Fibroblast of villous mesenchyme (primary cell): ENCODE measurements around the gene GRM4. TPM values are rescaled to one million over a fixed set of nuclear protein-coding genes. Genes with fewer than 3 reads are reported as not detected.
A peak's percentile ranks its signal among the peaks of the same experiment; 100 is the strongest.

ENCODE experiments used
- DNase-seq: peaks from one replicate; pipeline ENCODE4 v3.0.0-alpha.2; 2010; ENCODE audit warnings: low read depth
- H3K4me3 ChIP-seq: 2 replicates; pipeline ENCODE4 v1.5.1; 2011; ENCODE audit warnings: low read depth, mild to moderate bottlenecking, low read length
- CTCF ChIP-seq: IDR thresholded peaks from 2 replicates; pipeline ENCODE4 v1.5.1; 2012; ENCODE audit warnings: low read depth, mild to moderate bottlenecking, low read length; ENCODE audit not compliant: insufficient read depth
- total RNA-seq: library from RNA; depleted of rRNA; stranded (reverse); fragments of >200 nt; gene quantifications from 2 replicates; pipeline ENCODE4 v1.2.3, GENCODE V29; 2012

The GRM4 gene
- total RNA-seq, 1 donor = under 0.01 TPM

GRCh38 chr6:33996120-33996475 lies 149.8 kb downstream of the GRM4 start:
- TF ChIP-seq CTCF = no peak
- DNase-seq = no peak
- H3K4me3 ChIP-seq = no peak overlapping the region

GRCh38 chr6:33995309-33996119 lies 150.4 kb downstream of the GRM4 start:
- TF ChIP-seq CTCF = no peak
- no peak for DNase-seq
- no peak overlapping the region for H3K4me3 ChIP-seq

GRCh38 chr6:33994472-33995308 lies 151.2 kb downstream of the GRM4 start:
- DNase-seq = peak; percentile 3
- TF ChIP-seq CTCF = no peak
- no peak overlapping the region for H3K4me3 ChIP-seq

GRCh38 chr6:33993653-33994471 lies 152.0 kb downstream of the GRM4 start:
- no peak for DNase-seq
- TF ChIP-seq CTCF = no peak
- no peak overlapping the region for H3K4me3 ChIP-seq

DNA sequence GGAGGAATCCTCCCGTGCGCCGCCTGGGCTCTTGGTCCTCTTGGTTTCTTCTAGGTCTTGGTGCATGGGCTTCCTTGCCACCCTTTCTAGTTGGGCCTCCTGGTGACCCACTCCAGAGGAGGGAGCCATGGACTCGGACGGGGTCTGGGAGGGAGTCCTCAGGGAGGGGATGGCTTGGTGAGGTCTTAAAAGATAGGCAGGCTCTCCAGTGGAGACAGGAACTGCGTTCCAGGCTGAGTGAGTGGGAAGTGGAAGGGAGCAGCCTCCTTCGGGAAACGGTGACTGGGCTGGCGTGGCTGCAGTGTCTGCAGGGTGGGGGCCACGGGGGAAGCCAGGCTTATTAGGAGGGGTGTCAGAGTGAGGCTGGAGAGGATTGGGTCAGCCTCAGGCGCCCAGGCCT lies 152.8 kb downstream of the GRM4 start:
- TF ChIP-seq CTCF = no peak
- no peak for DNase-seq
- H3K4me3 ChIP-seq = no peak overlapping the region

- DNase-seq = no peak
- H3K4me3 ChIP-seq = no peak overlapping the region
- no peak for TF ChIP-seq CTCF
These were observed 153.7 kb downstream of the GRM4 start for GRCh38 chr6:33992191-33992590.
